CD1c-positive myeloid dendritic cell (primary cell): ENCODE measurements around the gene CPEB3.
"Not testable (repeated sequence)": the region's sequence is repeated elsewhere in the genome, so short reads cannot be mapped to it uniquely, and the experiment has no call there.

Experiments used
- DNase-seq: peaks from one replicate; pipeline ENCODE4 v3.0.0-alpha.2; 2016; ENCODE audit errors: extremely low spot score

CPEB3 gene

GRCh38 chr10:92142949-92143348 is 147.9 kb downstream of the CPEB3 start:
- peak; percentile 65 for DNase-seq

GRCh38 chr10:92142512-92142911 is 148.4 kb downstream of the CPEB3 start:
- no peak for DNase-seq

GRCh38 chr10:92141147-92141546 is 149.7 kb downstream of the CPEB3 start:
- not testable (repeated sequence) for DNase-seq

- not testable (repeated sequence) for DNase-seq
Measured at GRCh38 chr10:92134049-92134448, 156.8 kb downstream of the CPEB3 start.

GRCh38 chr10:92131275-92131820 is 159.5 kb downstream of the CPEB3 start:
- DNase-seq: no peak

GRCh38 chr10:92130622-92131274 is 160.1 kb downstream of the CPEB3 start:
- DNase-seq: no peak

GRCh38 chr10:92126100-92126650 is 164.7 kb downstream of the CPEB3 start:
- no peak for DNase-seq

GRCh38 chr10:92125144-92125543 is 165.7 kb downstream of the CPEB3 start:
- no peak for DNase-seq

GRCh38 chr10:92124616-92125143 is 166.2 kb downstream of the CPEB3 start:
- peak; percentile 35 for DNase-seq

GRCh38 chr10:92124020-92124419 is 166.9 kb downstream of the CPEB3 start:
- DNase-seq: no peak

GRCh38 chr10:92122941-92123450 is 167.9 kb downstream of the CPEB3 start:
- no peak for DNase-seq

GRCh38 chr10:92121686-92122492 is 169.0 kb downstream of the CPEB3 start:
- no peak for DNase-seq

GRCh38 chr10:92119340-92119739 is 171.5 kb downstream of the CPEB3 start:
- DNase-seq: peak; percentile 30

- peak; percentile 16 for DNase-seq
Measured at GRCh38 chr10:92114917-92115316, 176.0 kb downstream of the CPEB3 start.

- DNase-seq: no peak
Measured at GRCh38 chr10:92113911-92114600, 176.8 kb downstream of the CPEB3 start.

- DNase-seq: no peak
Measured at GRCh38 chr10:92112462-92112861, 178.4 kb downstream of the CPEB3 start.

GRCh38 chr10:92111336-92111939 is 179.4 kb downstream of the CPEB3 start:
- DNase-seq: no peak

GRCh38 chr10:92110039-92110794 is 180.7 kb downstream of the CPEB3 start:
- no peak for DNase-seq

GRCh38 chr10:92108747-92109146 is 182.1 kb downstream of the CPEB3 start:
- DNase-seq: no peak

- no peak for DNase-seq
Measured at GRCh38 chr10:92108120-92108519, 182.8 kb downstream of the CPEB3 start.
